Hindlimb muscle (tissue), 1 donor: ENCODE measurements around the gene PITPNB. TPM values are rescaled to one million over a fixed set of nuclear protein-coding genes. Genes with fewer than 3 reads are reported as not detected.
A peak's percentile ranks its signal among the peaks of the same experiment; 100 is the strongest.

Experiments
- DNase-seq: peaks from one replicate; pipeline ENCODE4 v3.0.0-alpha.2; 2013
- polyA plus RNA-seq: library from polyadenylated mRNA; unstranded; fragments of 120-200 nt; gene quantifications from one replicate; pipeline ENCODE4 v1.2.1, GENCODE V29; 2013; ENCODE audit not compliant: insufficient read length

PITPNB gene
- polyA plus RNA-seq, 1 donor = 38.3 TPM

- DNase-seq = no peak
Measured at GRCh38 chr22:27827604-27828587, 91.2 kb downstream of the PITPNB start.

GRCh38 chr22:27825174-27825573 lies 93.9 kb downstream of the PITPNB start:
- DNase-seq = no peak

- DNase-seq = no peak
Measured at GRCh38 chr22:27823221-27823620, 95.8 kb downstream of the PITPNB start.

- DNase-seq = no peak
Measured at GRCh38 chr22:27820896-27821866, 97.9 kb downstream of the PITPNB start.

GRCh38 chr22:27816552-27816951 lies 102.5 kb downstream of the PITPNB start:
- DNase-seq = no peak

GRCh38 chr22:27815826-27816530 lies 103.1 kb downstream of the PITPNB start:
- no peak for DNase-seq

- no peak for DNase-seq
Measured at GRCh38 chr22:27814993-27815392, 104.1 kb downstream of the PITPNB start.

GRCh38 chr22:27811778-27812177 lies 107.3 kb downstream of the PITPNB start:
- DNase-seq = no peak

GRCh38 chr22:27810609-27811151 lies 108.4 kb downstream of the PITPNB start:
- DNase-seq = peak; percentile 84

- DNase-seq = no peak
Measured at GRCh38 chr22:27809700-27810608, 109.1 kb downstream of the PITPNB start.

- no peak for DNase-seq
Measured at GRCh38 chr22:27809226-27809603, 109.8 kb downstream of the PITPNB start.

- no peak for DNase-seq
Measured at GRCh38 chr22:27808451-27809225, 110.4 kb downstream of the PITPNB start.

- no peak for DNase-seq
Measured at GRCh38 chr22:27805841-27806240, 113.2 kb downstream of the PITPNB start.

- DNase-seq = peak; percentile 76
Measured at GRCh38 chr22:27804470-27805297, 114.4 kb downstream of the PITPNB start.

- no peak for DNase-seq
Measured at GRCh38 chr22:27803841-27804415, 115.1 kb downstream of the PITPNB start.

- DNase-seq = no peak
Measured at GRCh38 chr22:27802346-27803073, 116.5 kb downstream of the PITPNB start.
